Uterus (tissue), 2 donors: Measurements from ENCODE around the gene TMC8.

Experiments
- POLR2A ChIP-seq, 2 donors: fragments of 450-650 bp; IDR thresholded peaks; one replicate each; pipeline ENCODE4 v1.6.1; 2016; ENCODE audit warnings: antibody characterized with exemption in 2 of 2, mild to moderate bottlenecking in 1 of 2, moderate library complexity in 1 of 2
- TF ChIP-seq, protein P1 (sequence below), 4 experiments: fragments of 200-600 bp in 2 of 4; fragments of 450-650 bp in 2 of 4; sonication (generic) in 2 of 4; IDR thresholded peaks; one replicate each; pipeline ENCODE4 v1.5.1; 2016 to 2019; ENCODE audit warnings: antibody characterized with exemption in 4 of 4, mild to moderate bottlenecking in 2 of 4, moderate library complexity in 1 of 4

GRCh38 chr17:78109489-78109761, 21.1 kb upstream of the TMC8 start:
- TF ChIP-seq POLR2A (IDR thresholded peaks at IDR 0.05): no peak
- TF ChIP-seq, protein P1, sequence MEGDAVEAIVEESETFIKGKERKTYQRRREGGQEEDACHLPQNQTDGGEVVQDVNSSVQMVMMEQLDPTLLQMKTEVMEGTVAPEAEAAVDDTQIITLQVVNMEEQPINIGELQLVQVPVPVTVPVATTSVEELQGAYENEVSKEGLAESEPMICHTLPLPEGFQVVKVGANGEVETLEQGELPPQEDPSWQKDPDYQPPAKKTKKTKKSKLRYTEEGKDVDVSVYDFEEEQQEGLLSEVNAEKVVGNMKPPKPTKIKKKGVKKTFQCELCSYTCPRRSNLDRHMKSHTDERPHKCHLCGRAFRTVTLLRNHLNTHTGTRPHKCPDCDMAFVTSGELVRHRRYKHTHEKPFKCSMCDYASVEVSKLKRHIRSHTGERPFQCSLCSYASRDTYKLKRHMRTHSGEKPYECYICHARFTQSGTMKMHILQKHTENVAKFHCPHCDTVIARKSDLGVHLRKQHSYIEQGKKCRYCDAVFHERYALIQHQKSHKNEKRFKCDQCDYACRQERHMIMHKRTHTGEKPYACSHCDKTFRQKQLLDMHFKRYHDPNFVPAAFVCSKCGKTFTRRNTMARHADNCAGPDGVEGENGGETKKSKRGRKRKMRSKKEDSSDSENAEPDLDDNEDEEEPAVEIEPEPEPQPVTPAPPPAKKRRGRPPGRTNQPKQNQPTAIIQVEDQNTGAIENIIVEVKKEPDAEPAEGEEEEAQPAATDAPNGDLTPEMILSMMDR (IDR thresholded peaks at IDR 0.05): no peak
